MCF 10A (cell line): ENCODE results near the gene POU2AF2. TPM values are rescaled to one million over a fixed set of nuclear protein-coding genes. Genes with fewer than 3 reads are reported as not detected.

Source experiments
- BruUV-seq: library from RNA; stranded (reverse); fragments of 400-500 nt; replicated peaks from 2 replicates; lab custom pipeline; 2021; lab: Mats Ljungman, UMichigan
- CTCF ChIA-PET: fragments of 300-600 bp; sonication (Branson Sonifier 250); formaldehyde crosslinking; extraction: SDS; loops from one replicate; lab custom pipeline; 2021; ENCODE audit warnings: antibody characterized with exemption, inconsistent platforms; lab: Yijun Ruan, JAX
- POLR2A ChIA-PET: fragments of 300-600, 350-650 bp; sonication (Branson Sonifier 250); formaldehyde crosslinking; extraction: SDS; loops from one replicate; lab custom pipeline; 2020; ENCODE audit warnings: antibody characterized with exemption, inconsistent platforms; lab: Yijun Ruan, JAX
- DNase-seq: peaks from one replicate; pipeline ENCODE4 v3.0.0-alpha.2; 2018; ENCODE audit not compliant: unreplicated experiment
- H3K27ac Mint-ChIP-seq: one replicate; pipeline ENCODE4 v1.8.0; 2022; ENCODE audit warnings: mild to moderate bottlenecking, low read depth, mixed read lengths; ENCODE audit not compliant: unreplicated experiment
- H3K27me3 Mint-ChIP-seq: one replicate; pipeline ENCODE4 v1.8.0; 2022; ENCODE audit warnings: mixed read lengths; ENCODE audit not compliant: insufficient read depth, unreplicated experiment
- H3K36me3 Mint-ChIP-seq: one replicate; pipeline ENCODE4 v1.8.0; 2022; ENCODE audit warnings: mild to moderate bottlenecking, moderate library complexity, mixed read lengths; ENCODE audit not compliant: insufficient read depth, unreplicated experiment
- H3K4me1 Mint-ChIP-seq: one replicate; pipeline ENCODE4 v1.8.0; 2022; ENCODE audit warnings: mixed read lengths; ENCODE audit not compliant: insufficient read depth, unreplicated experiment
- H3K4me3 Mint-ChIP-seq: one replicate; pipeline ENCODE4 v1.8.0; 2022; ENCODE audit warnings: mild to moderate bottlenecking, moderate library complexity, mixed read lengths; ENCODE audit not compliant: unreplicated experiment
- H3K9me3 Mint-ChIP-seq: one replicate; pipeline ENCODE4 v1.8.0; 2022; ENCODE audit warnings: mixed read lengths; ENCODE audit not compliant: unreplicated experiment
- intact Hi-C: fragments of 100-400 bp; cut with micrococcal nuclease; formaldehyde crosslinking; loops from 2 replicates; pipeline ENCODE4 v1.14.1; 2022
- total RNA-seq: library from RNA; stranded (reverse); gene quantifications from 2 replicates; pipeline ENCODE4 v1.2.3, GENCODE V29; 2022
- TF ChIP-seq, protein P1 (sequence below): fragments of 200-600 bp; IDR thresholded peaks from one replicate; pipeline ENCODE4 v1.8.0; 2022; ENCODE audit warnings: antibody characterized with exemption, mild to moderate bottlenecking; ENCODE audit not compliant: unreplicated experiment

The POU2AF2 gene
- total RNA-seq, 1 experiment from 2014 or later: not detected

DNA sequence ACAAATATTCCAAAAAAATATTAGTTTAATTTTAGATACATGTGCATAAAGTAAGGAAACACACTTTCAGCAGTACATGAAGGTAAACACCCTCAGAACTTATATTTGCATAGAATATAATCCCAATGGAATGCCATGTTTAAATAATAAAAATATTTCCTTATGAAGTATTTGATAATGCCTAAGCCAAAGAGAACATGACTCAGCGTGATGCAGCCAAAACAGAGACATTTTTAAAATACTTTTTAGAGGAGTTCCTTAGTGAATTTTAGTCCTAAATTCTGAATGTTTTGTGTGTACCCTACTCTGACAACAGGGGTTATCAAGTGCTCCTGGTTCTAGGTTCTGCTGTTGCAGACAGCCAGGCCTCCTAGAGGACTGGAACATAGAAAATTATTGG lies 39.1 kb upstream of the POU2AF2 start:
- CTCF ChIA-PET: interaction anchor here (0.6 kb wide), 1 partner anchor 793 kb away, joined by 3 read pairs; no protein-coding TSS in a partner anchor
- Mint-ChIP-seq H3K27me3 (no peaks in the 10 kb centered on the region), H3K4me3 (no peak overlapping the region), H3K4me1 (peaks cover 10% of the 10 kb centered on the region), H3K36me3 (no peaks in the 10 kb centered on the region), H3K27ac (peak overlapping the region; percentile 17), H3K9me3 (no peaks in the 10 kb centered on the region)
- intact Hi-C loops: no loop called here
- peak; percentile 6 for DNase-seq
- BruUV-seq: no TSS peak
- TF ChIP-seq, protein P1, sequence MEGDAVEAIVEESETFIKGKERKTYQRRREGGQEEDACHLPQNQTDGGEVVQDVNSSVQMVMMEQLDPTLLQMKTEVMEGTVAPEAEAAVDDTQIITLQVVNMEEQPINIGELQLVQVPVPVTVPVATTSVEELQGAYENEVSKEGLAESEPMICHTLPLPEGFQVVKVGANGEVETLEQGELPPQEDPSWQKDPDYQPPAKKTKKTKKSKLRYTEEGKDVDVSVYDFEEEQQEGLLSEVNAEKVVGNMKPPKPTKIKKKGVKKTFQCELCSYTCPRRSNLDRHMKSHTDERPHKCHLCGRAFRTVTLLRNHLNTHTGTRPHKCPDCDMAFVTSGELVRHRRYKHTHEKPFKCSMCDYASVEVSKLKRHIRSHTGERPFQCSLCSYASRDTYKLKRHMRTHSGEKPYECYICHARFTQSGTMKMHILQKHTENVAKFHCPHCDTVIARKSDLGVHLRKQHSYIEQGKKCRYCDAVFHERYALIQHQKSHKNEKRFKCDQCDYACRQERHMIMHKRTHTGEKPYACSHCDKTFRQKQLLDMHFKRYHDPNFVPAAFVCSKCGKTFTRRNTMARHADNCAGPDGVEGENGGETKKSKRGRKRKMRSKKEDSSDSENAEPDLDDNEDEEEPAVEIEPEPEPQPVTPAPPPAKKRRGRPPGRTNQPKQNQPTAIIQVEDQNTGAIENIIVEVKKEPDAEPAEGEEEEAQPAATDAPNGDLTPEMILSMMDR: no peak
- POLR2A ChIA-PET: no interaction called here

DNA sequence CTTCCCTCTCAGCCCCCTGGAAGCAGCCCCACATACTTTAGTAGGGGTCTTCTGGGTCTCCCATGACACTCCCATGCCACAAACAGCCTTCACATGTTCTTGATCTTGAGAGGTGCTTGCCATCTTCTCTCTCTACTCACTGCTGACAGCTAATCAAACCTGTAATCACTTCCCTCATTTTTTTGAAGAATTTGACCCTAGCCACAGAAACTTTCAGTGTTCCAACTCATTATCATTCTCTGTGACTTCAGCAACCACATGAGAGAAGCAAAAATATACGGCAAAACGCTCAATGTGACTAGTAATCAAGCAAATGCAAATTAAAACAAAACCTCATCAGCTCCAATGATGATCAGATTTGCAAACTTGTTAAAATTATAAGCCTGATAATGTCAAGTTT lies 38.3 kb upstream of the POU2AF2 start:
- Mint-ChIP-seq H3K36me3 (no peaks in the 10 kb centered on the region), H3K9me3 (no peaks in the 10 kb centered on the region), H3K4me1 (peaks cover 10% of the 10 kb centered on the region), H3K4me3 (no peak overlapping the region), H3K27ac (peak overlapping the region; percentile 17), H3K27me3 (no peaks in the 10 kb centered on the region)
- no TSS peak for BruUV-seq
- POLR2A ChIA-PET: no interaction called here
- CTCF ChIA-PET: interaction anchor here (0.7 kb wide), 1 partner anchor 30 kb away, joined by 3 read pairs; no protein-coding TSS in a partner anchor
- no peak for DNase-seq
- intact Hi-C loops: no loop called here
- TF ChIP-seq, protein P1: no peak

GRCh38 chr11:111209543-111210355 lies 35.8 kb upstream of the POU2AF2 start:
- Mint-ChIP-seq H3K27ac (no peak overlapping the region), H3K4me1 (peaks cover 10% of the 10 kb centered on the region), H3K4me3 (no peak overlapping the region), H3K9me3 (no peaks in the 10 kb centered on the region), H3K27me3 (no peaks in the 10 kb centered on the region), H3K36me3 (no peaks in the 10 kb centered on the region)
- ChIA-PET POLR2A (no interaction called here), CTCF (no interaction called here)
- TF ChIP-seq, protein P1: no peak
- intact Hi-C loops: no loop called here
- no peak for DNase-seq
- no TSS peak for BruUV-seq

DNA sequence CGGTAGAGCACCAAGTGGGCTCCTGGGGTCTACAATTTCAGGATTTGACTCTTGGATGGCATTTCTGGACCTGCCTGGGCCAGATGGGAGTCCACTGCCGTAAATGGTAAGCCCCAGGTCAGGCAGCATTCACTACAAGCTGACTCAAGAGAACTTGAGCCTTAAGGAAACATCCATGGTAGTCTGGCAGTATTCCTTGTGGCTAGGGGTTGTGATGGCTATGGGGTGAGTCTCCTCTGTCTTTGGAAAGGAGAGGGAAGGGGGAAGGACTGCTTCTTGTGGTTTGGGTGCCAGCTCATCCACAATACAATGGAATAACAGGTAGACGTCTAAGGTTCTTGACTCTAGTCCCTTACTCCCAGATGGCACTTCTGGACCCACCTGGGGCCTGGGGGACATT lies 32.3 kb upstream of the POU2AF2 start:
- H3K4me1 Mint-ChIP-seq: no peaks in the 10 kb centered on the region
- TF ChIP-seq, protein P1: no peak
- ChIA-PET POLR2A (no interaction called here), CTCF (interaction anchor here (1.7 kb wide), 1 partner anchor 17 kb away, joined by 5 read pairs; no protein-coding TSS in a partner anchor)
- no peak overlapping the region for H3K27ac Mint-ChIP-seq
- H3K27me3 Mint-ChIP-seq: no peaks in the 10 kb centered on the region
- H3K36me3 Mint-ChIP-seq: no peaks in the 10 kb centered on the region
- H3K4me3 Mint-ChIP-seq: no peak overlapping the region
- intact Hi-C loops: no loop called here
- DNase-seq: no peak
- peaks cover 14% of the 10 kb centered on the region for H3K9me3 Mint-ChIP-seq
- BruUV-seq: no TSS peak
